Measurements from ENCODE around the gene FAM187B.
A peak's percentile ranks its signal among the peaks of the same experiment; 100 is the strongest.
"Not testable (repeated sequence)": the region's sequence is repeated elsewhere in the genome, so short reads cannot be mapped to it uniquely, and the experiment has no call there.

Gene FAM187B

GRCh38 chr19:35239597-35239996 lies 11.1 kb upstream of the FAM187B start:
- not testable (repeated sequence) for DNase-seq

- DNase-seq: no peak
Measured at GRCh38 chr19:35236638-35237400, 8.3 kb upstream of the FAM187B start.

- no peak for DNase-seq
Measured at GRCh38 chr19:35232912-35233311, 4.4 kb upstream of the FAM187B start.

- no peak for DNase-seq
Measured at GRCh38 chr19:35231956-35232645, 3.6 kb upstream of the FAM187B start.

GRCh38 chr19:35229601-35230000 lies 1.1 kb upstream of the FAM187B start:
- no peak for DNase-seq

- DNase-seq: no peak
Measured at GRCh38 chr19:35226748-35227147, 1.8 kb downstream of the FAM187B start.

- DNase-seq: no peak
Measured at GRCh38 chr19:35225951-35226350, 2.6 kb downstream of the FAM187B start.

GRCh38 chr19:35224681-35225571 lies 3.6 kb downstream of the FAM187B start:
- no peak for DNase-seq

- no peak for DNase-seq
Measured at GRCh38 chr19:35223862-35224505, 4.6 kb downstream of the FAM187B start.

- DNase-seq: no peak
Measured at GRCh38 chr19:35223084-35223790, 5.3 kb downstream of the FAM187B start.

GRCh38 chr19:35222373-35223015 lies 6.0 kb downstream of the FAM187B start:
- no peak for DNase-seq

- DNase-seq: not testable (repeated sequence)
Measured at GRCh38 chr19:35220973-35221590, 7.5 kb downstream of the FAM187B start.

GRCh38 chr19:35220315-35220921 lies 8.1 kb downstream of the FAM187B start:
- no peak for DNase-seq

GRCh38 chr19:35219008-35219407 lies 9.5 kb downstream of the FAM187B start:
- DNase-seq: no peak

GRCh38 chr19:35217649-35217990 lies 10.9 kb downstream of the FAM187B start:
- DNase-seq: no peak

GRCh38 chr19:35216833-35217648 lies 11.5 kb downstream of the FAM187B start:
- DNase-seq: peak in 3 of 51 donors; percentile 2 to 29 (median 14)

- no peak for DNase-seq
Measured at GRCh38 chr19:35216016-35216832, 12.3 kb downstream of the FAM187B start.

All from hypothalamus (tissue), 51 donors.